Epithelial cell of esophagus (primary cell): ENCODE results near the gene TMEM201.
"Not testable (repeated sequence)": the region's sequence is repeated elsewhere in the genome, so short reads cannot be mapped to it uniquely, and the experiment has no call there.

Experiments
- DNase-seq: peaks from one replicate; pipeline ENCODE4 v3.0.0; 2010; ENCODE audit warnings: low read depth
- H3K4me3 ChIP-seq: 2 replicates; pipeline ENCODE4 v1.5.1; 2011; ENCODE audit warnings: mild to moderate bottlenecking, low read length, control low read depth
- TF ChIP-seq, protein P1 (sequence below): IDR thresholded peaks from 2 replicates; pipeline ENCODE4 v1.5.1; 2011; ENCODE audit warnings: low read depth, mild to moderate bottlenecking, low read length, control low read depth, inconsistent platforms; ENCODE audit not compliant: insufficient read depth; ENCODE audit errors: missing control alignments

The TMEM201 gene

DNA sequence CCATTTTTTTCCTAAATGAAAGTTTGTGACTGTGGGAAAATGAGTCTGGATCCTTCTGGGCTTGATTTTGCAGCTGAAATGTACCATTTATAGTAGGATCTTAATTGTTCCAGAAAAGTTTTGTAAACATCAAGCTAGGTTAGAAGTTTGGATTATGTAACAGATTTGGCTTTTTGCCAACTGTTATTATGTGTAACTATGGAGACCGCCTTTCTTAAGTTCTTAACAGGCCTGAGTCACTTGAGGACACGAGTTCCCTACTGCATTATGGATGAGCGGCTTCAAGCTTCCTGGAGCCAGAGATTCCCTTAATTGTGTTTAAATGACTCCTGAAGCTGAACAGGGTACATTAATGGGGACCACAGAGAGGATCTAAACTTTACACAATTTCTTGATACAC, 27.3 kb upstream of the TMEM201 start:
- DNase-seq, result peak; percentile 94
- TF ChIP-seq, protein P1, sequence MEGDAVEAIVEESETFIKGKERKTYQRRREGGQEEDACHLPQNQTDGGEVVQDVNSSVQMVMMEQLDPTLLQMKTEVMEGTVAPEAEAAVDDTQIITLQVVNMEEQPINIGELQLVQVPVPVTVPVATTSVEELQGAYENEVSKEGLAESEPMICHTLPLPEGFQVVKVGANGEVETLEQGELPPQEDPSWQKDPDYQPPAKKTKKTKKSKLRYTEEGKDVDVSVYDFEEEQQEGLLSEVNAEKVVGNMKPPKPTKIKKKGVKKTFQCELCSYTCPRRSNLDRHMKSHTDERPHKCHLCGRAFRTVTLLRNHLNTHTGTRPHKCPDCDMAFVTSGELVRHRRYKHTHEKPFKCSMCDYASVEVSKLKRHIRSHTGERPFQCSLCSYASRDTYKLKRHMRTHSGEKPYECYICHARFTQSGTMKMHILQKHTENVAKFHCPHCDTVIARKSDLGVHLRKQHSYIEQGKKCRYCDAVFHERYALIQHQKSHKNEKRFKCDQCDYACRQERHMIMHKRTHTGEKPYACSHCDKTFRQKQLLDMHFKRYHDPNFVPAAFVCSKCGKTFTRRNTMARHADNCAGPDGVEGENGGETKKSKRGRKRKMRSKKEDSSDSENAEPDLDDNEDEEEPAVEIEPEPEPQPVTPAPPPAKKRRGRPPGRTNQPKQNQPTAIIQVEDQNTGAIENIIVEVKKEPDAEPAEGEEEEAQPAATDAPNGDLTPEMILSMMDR, result no peak
- no peak overlapping the region for H3K4me3 ChIP-seq

GRCh38 chr1:9569267-9569666, 19.4 kb upstream of the TMEM201 start:
- TF ChIP-seq, protein P1, result no peak
- DNase-seq, result no peak
- H3K4me3 ChIP-seq, result no peak overlapping the region

DNA sequence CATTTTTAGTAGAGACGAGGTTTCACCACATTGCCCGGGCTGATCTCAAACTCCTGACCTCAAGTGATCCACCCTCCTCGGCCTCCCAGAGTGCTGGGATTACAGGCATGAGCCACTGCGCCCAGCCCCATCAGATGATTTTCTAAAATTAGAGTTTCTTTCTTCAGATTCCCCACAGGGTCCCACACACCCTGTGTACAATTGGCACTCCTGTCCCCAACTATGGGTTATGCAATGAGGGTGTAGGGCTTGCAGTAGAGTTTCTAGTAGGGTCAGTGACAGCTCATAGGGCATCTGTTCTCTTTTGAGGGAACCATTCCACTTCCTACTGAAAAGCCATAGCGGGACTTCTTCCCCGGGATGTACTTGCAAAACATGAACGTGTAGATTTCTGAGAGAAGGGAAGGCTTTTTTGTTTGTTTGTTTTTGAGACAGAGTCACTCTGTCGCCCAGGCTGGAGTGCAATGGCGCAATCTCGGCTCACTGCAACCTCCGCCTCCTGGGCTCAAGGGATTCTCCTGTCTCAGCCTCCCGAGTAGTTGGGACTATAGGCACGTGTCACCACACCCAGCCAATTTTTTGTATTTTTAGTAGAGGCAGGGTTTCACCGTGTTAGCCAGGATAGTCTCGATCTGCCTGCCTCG, 17.7 kb upstream of the TMEM201 start:
- H3K4me3 ChIP-seq, DNase-seq: not testable (repeated sequence)

- TF ChIP-seq, protein P1, result peak; percentile 40
- no peak overlapping the region for H3K4me3 ChIP-seq
- no peak for DNase-seq
Measured at GRCh38 chr1:9573723-9574122, 15.0 kb upstream of the TMEM201 start.

DNA sequence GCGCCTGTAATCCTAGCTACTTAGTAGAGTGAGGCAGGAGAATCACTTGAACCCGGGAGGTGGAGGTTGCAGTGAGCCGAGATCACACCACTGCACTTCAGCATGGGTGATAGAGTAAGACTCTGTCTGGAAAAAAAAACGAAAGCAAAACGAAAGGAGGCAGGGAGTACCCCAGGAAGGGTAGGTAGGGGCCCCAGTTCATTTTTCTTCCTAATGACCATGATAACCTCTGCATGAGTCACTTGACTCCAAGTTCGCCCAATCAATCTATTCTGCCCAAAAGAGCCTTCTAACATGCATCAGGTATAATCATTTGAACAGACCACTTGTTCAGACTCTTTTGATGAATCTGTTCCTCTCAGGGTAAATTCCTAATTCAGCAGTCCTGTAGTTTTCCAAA, 13.2 kb upstream of the TMEM201 start:
- TF ChIP-seq, protein P1, result no peak
- no peak overlapping the region for H3K4me3 ChIP-seq
- no peak for DNase-seq

DNA sequence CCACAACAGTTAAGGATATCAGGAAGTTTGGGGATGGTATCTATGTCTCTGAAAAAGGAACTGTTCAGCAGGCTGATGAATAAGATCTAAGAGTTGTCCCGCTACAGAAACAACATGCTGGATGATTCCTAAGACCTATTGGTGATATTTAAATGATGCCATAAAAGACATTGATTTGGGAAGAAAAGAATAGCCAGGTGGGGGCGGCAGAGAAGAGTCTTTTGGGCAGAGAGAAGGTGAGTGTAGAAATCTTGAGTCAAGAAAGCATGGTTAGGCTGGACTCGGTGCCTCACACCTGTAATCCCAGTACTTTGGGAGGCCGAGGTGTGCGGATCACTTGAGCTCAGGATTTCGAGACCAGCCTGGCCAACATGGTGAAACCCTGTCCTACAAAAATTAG, 11.8 kb upstream of the TMEM201 start:
- TF ChIP-seq, protein P1, result no peak
- no peak for DNase-seq
- H3K4me3 ChIP-seq, result no peak overlapping the region

GRCh38 chr1:9577423-9577822, 11.3 kb upstream of the TMEM201 start:
- no peak overlapping the region for H3K4me3 ChIP-seq
- no peak for DNase-seq
- TF ChIP-seq, protein P1, result no peak
